ENCODE data around the gene ZNF500.
"Not testable (repeated sequence)": the region's sequence is repeated elsewhere in the genome, so short reads cannot be mapped to it uniquely, and the experiment has no call there.

The ZNF500 gene

GRCh38 chr16:4796982-4797804 is 30.2 kb upstream of the ZNF500 start:
- DNase-seq (ENCODE audit: low read depth): no peak

DNA sequence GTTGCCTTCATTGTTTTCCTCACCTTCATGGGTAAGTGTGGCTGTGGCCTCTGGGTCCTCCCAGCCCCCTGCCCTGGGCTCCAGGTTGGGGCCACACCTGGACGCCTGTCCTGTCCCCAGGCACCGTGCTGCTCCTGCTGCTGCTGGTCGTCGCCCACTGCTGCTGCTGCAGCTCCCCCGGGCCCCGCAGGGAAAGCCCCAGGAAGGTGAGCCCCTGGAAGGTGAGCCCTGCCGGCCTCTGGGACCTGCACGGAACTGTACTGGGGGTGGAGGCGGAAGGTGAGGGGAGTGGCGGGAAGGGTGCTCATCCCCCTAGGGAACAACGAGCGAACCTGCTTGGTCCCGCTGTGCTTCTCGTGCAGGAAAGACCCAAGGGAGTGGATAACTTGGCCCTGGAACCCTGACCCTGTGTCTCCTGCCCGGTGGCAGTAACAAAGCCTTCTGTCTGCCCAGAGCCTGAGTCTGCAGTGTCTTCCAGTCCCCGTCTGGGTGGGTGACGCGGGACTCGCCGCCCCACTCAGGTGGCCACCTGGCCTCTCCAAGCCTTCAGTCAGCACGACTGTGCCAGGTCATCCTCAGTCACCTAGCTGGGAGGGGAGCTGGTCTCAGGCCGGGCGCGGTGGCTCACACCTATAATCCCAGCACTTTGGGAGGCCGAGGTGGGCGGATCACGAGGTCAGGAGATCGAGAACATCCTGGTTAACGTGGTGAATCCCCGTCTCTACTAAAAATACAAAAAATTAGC is 29.0 kb upstream of the ZNF500 start:
- DNase-seq (ENCODE audit: low read depth): no peak

GRCh38 chr16:4795181-4795827 is 28.3 kb upstream of the ZNF500 start, which contains the start of gene SMIM22:
Gene SMIM22 (plus strand): TSS chr16:4795369. CDS start chr16:4795735, 366 bp downstream.
- no peak for DNase-seq (ENCODE audit: low read depth)

DNA sequence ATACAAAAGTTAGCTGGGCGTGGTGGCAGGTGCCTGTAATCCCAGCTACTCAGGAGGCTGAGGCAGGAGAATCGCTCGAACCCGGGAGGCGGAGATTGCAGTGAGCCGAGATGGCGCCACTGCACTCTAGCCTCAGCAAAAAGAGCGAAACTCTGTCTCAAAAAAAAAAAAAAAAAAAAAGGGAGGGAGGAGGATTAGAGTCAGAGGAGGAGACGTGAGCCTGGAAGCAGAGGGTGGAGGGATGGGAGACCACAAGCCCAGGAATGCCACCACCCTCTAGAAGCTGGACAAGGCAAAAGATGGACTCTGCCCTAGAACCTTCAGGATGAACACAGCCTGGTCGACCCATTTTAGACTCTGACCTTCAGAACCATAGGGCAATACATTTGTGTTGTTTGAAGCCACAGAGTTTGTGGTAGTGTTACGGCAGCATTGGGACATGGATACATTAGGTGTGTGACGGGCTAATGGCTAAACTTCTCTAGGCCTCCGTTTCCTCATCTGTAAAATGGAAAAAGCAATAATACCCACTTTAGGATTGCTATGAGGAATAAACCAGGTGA is 26.1 kb upstream of the ZNF500 start:
- DNase-seq (ENCODE audit: low read depth): no peak

DNA sequence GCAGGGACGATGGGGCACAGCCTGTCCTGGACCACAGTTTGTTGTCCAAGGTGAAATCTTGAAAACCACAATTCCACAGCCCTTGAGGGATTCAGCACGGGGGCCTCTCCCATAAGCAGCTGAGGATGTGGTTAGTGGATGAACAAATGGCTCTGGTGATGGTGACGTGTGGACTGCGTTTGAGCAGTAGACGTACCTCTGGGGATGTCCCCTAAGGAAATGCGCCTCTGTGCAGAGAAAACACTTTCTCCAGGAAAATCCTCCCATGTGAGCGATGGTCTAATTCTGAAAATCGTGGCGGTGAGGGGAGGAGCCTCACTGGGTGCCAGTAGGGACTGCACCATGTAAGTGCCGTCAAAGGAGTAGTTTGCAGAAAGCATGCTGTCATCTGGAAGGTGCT is 23.9 kb upstream of the ZNF500 start:
- DNase-seq (ENCODE audit: low read depth): no peak

GRCh38 chr16:4790261-4790660 is 23.3 kb upstream of the ZNF500 start:
- no peak for DNase-seq (ENCODE audit: low read depth)

GRCh38 chr16:4788910-4789309 is 21.9 kb upstream of the ZNF500 start:
- no peak for DNase-seq (ENCODE audit: low read depth)

- no peak for DNase-seq (ENCODE audit: low read depth)
These were observed 21.5 kb upstream of the ZNF500 start for GRCh38 chr16:4788489-4788889.

- DNase-seq (ENCODE audit: low read depth): no peak
These were observed 20.9 kb upstream of the ZNF500 start, which contains the start of gene SEPTIN12 for GRCh38 chr16:4787627-4788482. Gene SEPTIN12 (minus strand): TSS chr16:4788345. CDS start chr16:4787645, 700 bp downstream.

GRCh38 chr16:4787068-4787467 is 20.1 kb upstream of the ZNF500 start:
- DNase-seq (ENCODE audit: low read depth): no peak

- no peak for DNase-seq (ENCODE audit: low read depth)
These were observed 18.9 kb upstream of the ZNF500 start for GRCh38 chr16:4785758-4786433.

- DNase-seq (ENCODE audit: low read depth): not testable (repeated sequence)
These were observed 17.6 kb upstream of the ZNF500 start for GRCh38 chr16:4784444-4784987.

GRCh38 chr16:4783951-4784336 is 17.0 kb upstream of the ZNF500 start:
- DNase-seq (ENCODE audit: low read depth): no peak

DNA sequence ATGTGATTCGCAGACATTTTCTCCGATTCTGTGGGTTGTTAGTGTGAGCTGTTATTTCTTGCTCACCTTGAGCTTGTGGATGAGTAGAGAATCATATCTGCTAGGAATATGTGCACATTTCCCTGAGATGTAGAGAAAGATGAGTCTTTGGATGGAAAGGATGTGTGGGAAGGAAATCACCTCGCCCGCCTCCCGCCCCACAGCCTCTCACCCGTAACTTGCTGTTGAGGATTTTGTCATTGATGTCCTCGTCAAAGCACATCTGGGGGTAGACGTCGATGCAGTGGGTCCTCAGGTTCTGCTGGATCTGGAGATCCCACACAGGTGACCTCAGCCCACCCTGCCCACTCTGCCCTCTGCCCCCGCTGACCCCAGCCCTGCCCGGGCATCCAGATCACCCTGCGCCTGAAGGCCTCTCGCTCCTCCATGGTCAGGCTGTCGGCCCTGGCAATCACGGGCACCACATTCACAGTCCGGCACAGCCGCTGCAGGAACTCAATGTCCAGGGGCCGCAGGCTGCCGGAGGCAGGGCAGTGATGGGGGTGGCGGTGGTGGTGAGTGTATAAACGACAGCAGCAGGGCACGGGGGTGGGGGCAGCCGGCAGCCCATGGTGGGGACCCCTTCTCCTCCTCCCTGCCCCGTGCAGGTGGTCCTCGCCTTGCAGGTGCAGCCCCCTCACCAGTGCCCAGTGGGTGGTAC is 16.4 kb upstream of the ZNF500 start:
- no peak for DNase-seq (ENCODE audit: low read depth)

DNA sequence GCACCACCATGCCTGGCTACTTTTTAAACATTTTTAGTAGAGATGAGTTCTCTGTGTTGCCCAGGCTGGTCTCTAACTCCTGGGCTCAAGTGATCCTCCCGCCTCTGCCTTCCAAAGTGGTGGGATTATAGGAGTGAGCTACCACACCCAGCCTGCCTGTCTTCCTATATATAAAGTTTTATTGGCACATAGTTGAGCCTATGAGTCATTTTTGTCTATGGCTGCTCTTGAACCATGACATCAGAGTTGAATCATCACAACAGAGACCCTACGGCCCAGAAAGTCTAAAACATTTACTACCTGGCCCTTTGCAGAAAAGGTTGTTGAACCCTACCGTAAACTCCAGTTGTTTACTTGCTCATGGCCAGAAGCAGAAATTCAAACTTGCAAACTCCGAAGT is 13.3 kb upstream of the ZNF500 start:
- DNase-seq (ENCODE audit: low read depth): peak; percentile 50

GRCh38 chr16:4778050-4778392 is 11.1 kb upstream of the ZNF500 start:
- DNase-seq (ENCODE audit: low read depth): no peak

DNA sequence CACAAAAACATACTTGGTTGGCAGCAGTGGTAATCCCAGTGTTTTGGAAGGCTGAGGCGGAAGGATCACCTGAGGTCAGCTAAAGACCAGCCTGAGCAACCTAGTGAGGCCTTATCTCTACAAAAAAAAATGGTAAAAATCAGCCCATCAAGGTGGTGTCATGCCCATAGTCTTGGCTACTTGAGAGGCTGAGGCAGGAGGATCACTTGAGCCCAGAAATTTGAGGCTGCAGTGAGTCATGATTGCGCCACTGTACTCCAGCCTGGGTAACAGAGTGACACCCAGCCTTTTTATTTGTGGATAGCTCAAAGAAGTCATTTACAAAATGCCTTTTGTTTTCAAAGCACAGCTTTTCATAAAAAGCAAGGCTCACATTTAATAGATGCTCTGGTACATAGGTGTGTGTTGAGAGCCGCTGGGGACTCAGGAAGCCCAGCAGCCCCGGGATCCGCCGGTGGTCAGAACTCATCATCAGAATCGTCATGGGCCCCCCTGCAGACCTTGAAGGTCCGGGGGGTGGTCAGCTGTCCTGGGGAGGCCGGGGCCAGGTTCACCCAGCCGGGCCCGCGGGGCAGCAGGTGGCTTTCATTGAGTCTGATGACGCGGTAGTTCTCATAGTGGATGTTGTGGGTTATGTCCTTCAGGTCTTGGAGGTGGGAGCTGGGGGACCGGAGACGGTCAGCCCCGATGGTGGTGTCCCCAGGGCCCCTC is 10.5 kb upstream of the ZNF500 start:
- DNase-seq (ENCODE audit: low read depth): no peak

DNA sequence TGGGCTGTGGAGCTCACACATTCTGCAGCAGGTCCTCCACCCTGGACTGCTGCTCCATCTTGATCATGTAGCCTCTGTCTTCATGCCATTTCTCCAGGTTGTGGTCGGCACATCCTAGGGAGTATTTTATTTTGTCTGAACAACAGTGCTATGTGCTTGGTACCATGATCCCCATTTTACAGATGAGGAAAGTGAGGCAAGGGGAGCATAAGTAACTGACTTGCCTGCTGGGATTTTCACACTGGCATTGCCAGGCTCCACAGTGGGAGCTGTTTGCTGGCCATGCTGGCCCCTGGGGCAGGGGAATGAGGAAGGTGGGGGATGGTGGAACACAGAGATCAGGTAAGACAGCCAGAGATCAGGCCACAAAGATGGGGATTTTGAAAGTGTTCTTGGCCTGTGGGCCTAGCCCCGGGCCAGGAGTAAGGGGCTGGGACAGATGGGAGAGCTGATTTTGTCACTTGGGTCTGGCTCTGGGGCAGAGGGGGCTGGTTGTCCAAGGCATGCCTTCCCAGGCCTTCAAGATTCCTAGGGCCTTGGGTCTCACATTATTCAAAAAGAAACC is 9.3 kb upstream of the ZNF500 start:
- DNase-seq (ENCODE audit: low read depth): no peak

DNA sequence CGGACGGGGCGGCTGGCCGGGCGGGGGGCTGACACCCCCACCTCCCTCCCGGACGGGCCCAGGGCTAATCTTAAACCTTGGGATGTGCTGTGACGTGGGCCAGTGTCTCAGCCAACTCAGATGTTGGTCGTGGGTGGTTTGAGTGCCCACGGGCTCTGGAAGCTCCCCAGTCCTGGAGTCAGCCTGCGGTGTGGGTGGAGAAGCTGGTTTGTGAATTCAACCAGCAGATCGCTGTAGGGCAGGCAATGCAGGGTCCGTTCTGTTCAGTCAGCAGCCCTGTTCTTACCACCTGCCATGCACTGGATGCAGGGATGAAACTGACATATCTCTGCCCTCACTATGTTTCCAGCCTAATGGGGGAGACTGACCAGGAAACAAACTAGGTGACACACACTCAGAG is 8.0 kb upstream of the ZNF500 start:
- DNase-seq (ENCODE audit: low read depth): no peak
